HG02840 (cell line): ENCODE data around the gene GPC5.
"Not testable (repeated sequence)": the region's sequence is repeated elsewhere in the genome, so short reads cannot be mapped to it uniquely, and the experiment has no call there.

Source experiments
- ATAC-seq: cut with Tn5 transposase; IDR thresholded peaks from one replicate; pipeline ENCODE4 v1.9.1; 2021; ENCODE audit warnings: mild to moderate bottlenecking, moderate library complexity, moderate number of reproducible peaks; ENCODE audit not compliant: unreplicated experiment, low FRiP score

GPC5 gene

GRCh38 chr13:91747186-91747585 is 348.8 kb downstream of the GPC5 start:
- ATAC-seq, result no peak

GRCh38 chr13:91748416-91749089 is 350.1 kb downstream of the GPC5 start:
- no peak for ATAC-seq

GRCh38 chr13:91758724-91759123 is 360.3 kb downstream of the GPC5 start:
- ATAC-seq, result no peak

GRCh38 chr13:91762957-91763356 is 364.5 kb downstream of the GPC5 start:
- ATAC-seq, result no peak

GRCh38 chr13:91764527-91764926 is 366.1 kb downstream of the GPC5 start:
- ATAC-seq, result no peak

- ATAC-seq, result no peak
These were observed 369.2 kb downstream of the GPC5 start for GRCh38 chr13:91767651-91768050.

GRCh38 chr13:91768746-91769145 is 370.3 kb downstream of the GPC5 start:
- no peak for ATAC-seq

- ATAC-seq, result no peak
These were observed 372.8 kb downstream of the GPC5 start for GRCh38 chr13:91771229-91771628.

- no peak for ATAC-seq
These were observed 375.3 kb downstream of the GPC5 start for GRCh38 chr13:91773591-91774227.

GRCh38 chr13:91774397-91774796 is 376.0 kb downstream of the GPC5 start:
- ATAC-seq, result no peak

GRCh38 chr13:91776611-91777193 is 378.3 kb downstream of the GPC5 start:
- ATAC-seq, result no peak

GRCh38 chr13:91778123-91778522 is 379.7 kb downstream of the GPC5 start:
- no peak for ATAC-seq

GRCh38 chr13:91781982-91782691 is 383.7 kb downstream of the GPC5 start:
- not testable (repeated sequence) for ATAC-seq

GRCh38 chr13:91785431-91786119 is 387.2 kb downstream of the GPC5 start:
- peak; percentile 67 for ATAC-seq

- ATAC-seq, result no peak
These were observed 393.6 kb downstream of the GPC5 start for GRCh38 chr13:91792054-91792453.

GRCh38 chr13:91797567-91797966 is 399.1 kb downstream of the GPC5 start:
- ATAC-seq, result no peak

GRCh38 chr13:91798338-91798737 is 399.9 kb downstream of the GPC5 start:
- not testable (repeated sequence) for ATAC-seq

GRCh38 chr13:91801772-91802171 is 403.4 kb downstream of the GPC5 start:
- ATAC-seq, result not testable (repeated sequence)

GRCh38 chr13:91802957-91803356 is 404.5 kb downstream of the GPC5 start:
- no peak for ATAC-seq

- no peak for ATAC-seq
These were observed 406.3 kb downstream of the GPC5 start for GRCh38 chr13:91804724-91805123.

- ATAC-seq, result no peak
These were observed 407.2 kb downstream of the GPC5 start for GRCh38 chr13:91805605-91806004.
